ENCODE data around the gene AURKAIP1.

The AURKAIP1 gene

DNA sequence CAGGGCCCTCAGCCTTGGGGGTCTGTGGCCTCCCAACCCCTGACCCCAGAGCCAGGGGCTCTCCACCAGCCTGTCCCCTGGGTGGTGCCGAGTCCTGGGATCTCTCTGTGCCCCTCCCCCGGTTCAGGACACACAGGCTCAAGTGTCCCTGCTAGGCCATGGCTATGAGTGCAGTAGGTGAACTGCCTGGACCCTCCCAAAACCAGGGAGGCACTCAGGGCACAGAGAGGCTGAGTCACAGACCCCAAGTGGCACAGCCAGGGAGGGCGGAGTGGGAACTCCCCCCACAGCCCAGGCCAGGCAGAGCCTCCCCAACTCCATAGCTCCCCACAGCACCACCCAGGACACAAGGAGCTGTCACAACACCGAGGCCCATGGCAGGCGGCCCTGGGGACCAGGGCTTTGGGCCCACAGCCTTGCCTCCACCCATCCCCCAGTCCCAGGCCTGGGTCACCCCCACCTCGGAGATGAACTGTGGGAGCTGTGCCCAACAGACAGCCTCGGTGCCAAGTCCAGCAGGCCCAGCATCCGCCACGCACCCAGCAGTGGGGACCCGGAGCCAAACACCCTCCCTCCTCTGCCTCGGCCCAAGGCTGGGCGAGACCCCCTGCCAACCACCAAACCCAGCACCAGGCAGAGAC is 29.0 kb downstream of the AURKAIP1 start:
- DNase-seq = no peak

- no peak for DNase-seq
Measured at GRCh38 chr1:1345384-1345783, 29.6 kb downstream of the AURKAIP1 start.

DNA sequence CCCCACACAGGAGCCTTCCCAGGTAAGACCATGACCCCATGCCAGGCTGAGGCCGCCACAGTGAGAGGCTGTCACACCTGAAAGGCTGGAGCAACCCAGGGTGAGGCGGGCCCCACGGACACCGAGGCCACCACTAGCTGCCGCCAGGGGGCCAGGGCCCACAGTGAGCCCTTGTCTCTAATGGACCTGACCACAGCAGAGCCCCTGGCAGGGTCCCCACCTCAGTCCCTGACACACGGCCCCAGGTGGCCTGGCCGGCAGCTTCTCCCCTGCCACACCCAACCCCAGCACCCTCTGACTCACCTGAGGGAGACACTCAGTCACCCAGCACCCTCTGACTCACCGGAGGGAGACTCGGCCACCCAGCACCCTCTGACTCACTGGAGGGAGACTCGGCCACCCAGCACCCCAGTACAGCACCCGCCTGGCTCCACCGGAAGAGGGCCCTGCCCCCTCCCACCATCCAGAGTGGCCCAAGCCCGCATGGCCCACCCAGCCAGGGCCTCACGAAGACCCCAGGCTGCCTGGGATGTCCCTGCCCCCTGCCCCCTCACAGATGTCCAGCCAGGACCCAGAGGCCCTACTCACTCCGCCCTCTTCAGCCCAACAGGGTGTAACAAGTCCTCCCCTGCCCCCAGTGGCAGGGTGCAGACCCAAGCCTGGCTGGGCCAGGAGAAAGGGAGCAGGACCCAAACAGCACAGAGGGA is 30.2 kb downstream of the AURKAIP1 start:
- DNase-seq = no peak

GRCh38 chr1:1343811-1344421 is 31.1 kb downstream of the AURKAIP1 start:
- DNase-seq = no peak

DNA sequence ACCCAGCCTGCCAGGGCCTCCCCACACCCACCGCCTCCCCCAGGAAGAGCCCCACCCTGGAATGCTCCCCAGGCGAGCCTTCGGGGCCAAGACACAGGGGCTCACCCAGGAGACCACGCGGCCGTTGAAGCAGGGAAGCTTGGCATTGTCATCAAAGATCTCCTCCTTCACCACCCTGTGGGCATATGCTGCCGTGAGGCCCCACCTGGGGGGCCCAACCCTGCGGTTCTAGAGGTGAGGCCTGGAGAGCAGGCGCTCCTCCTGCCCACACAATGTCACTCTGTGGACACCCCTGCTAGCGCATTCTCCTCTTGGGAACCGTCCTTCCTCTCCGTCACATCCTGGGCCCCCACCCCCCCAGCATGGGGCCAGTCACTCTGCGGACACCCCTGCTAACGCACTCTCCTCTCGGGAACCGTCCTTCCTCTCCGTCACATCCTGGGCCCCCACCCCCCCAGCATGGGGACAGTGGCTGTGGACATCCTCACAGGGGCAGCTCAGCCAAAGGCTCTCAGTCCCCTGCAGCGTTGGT is 32.4 kb downstream of the AURKAIP1 start:
- DNase-seq = no peak

DNA sequence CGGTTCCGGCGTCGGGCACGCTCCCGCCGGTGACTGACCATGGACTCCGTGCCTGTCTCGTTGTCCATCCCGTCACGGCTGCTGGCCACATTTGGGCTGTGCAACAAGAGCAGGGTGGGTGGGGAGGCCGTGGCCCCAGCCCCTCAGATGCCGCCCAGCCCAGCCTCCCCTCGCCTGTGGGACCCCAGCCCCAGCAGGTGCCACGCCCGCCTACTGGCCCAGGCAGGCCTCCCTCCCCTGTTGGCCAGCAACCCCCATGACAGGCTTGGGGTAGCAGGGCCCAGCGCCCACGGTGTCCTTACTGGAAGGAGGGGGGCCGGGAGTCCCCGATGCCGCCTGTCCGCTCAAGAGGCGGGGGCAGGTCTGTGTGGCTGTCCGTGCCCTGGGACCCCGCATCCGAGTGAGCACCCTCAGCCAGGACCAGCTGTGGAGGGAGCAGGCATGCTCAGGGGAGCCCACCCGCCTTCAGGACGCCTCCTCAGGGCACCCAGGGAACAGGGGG is 32.9 kb downstream of the AURKAIP1 start:
- DNase-seq = no peak

- no peak for DNase-seq
Measured at GRCh38 chr1:1341549-1342021, 33.4 kb downstream of the AURKAIP1 start.

DNA sequence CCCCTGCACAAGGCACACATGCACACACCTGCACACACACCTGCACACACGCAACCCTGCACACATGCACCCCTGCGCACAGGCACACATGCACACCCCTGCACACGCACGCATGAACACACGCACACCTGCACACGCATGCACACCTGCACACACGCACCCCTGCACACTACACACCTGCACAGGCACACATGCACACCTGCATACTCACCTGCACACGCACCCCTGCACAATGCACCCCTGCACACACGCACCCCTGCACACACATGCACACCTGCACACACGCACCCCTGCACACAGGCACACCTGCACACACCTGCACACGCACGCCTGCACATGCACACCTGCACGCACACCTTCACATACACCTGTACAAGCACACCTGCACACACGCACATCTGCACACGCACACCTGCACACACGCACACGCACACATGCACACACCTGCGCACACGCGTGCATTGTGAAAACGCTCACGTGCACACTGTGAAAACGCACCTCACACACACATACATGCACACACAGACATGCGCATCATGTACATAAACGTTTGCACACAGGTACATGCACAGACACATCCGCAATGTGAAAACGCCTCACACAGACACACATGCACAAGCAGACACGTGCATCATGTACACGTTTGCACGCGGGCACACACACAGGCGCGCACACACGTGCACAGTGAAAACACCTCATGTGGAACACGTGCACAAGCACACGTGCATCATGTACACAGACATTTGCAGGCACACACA is 34.0 kb downstream of the AURKAIP1 start:
- DNase-seq = no peak

GRCh38 chr1:1340185-1340584 is 34.8 kb downstream of the AURKAIP1 start:
- DNase-seq = no peak

- no peak for DNase-seq
Measured at GRCh38 chr1:1338278-1338677, 36.7 kb downstream of the AURKAIP1 start.

DNA sequence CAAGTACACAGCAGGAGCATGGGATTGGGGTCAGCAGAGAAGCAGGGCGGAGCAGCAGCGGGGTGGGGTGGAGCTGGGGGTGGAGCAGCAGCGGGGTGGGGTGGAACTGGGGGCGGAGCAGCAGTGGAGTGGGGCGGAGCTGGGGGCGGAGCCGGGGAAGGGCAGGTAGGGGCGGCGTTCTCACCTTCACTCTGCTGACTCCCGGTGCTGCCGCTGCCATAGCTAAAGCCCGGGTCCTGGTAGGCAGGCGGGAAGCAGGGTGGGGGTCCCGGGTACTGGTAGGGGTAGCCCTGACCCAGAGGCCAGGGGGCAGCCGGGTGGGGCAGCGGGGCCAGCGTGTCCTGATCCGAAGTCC is 37.2 kb downstream of the AURKAIP1 start:
- DNase-seq = peak; percentile 41

GRCh38 chr1:1336931-1337792 is 37.8 kb downstream of the AURKAIP1 start:
- no peak for DNase-seq

- no peak for DNase-seq
Measured at GRCh38 chr1:1336446-1336845, 38.6 kb downstream of the AURKAIP1 start.

DNA sequence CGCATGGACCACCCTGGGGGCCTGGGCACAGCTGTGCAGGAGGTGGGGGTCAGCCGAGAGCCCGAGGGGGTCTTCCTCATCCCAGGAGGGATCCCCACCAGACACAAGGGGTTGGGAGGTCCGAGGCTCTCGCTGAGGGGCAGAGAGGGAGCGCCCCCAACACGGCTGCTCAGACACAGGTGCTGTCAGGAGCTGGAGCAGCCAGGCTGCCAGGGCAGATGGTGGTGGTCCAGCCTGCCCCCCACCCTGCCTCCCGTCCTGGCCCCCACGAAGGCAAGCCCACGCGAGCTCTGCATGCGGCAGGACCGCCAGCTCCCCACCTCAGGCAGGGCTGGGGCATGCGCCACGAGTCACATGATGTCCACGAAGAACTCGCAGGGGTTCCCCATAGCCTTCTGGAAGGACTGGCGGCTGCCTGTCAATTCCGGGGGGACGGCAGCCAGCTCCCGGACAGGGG is 39.2 kb downstream of the AURKAIP1 start:
- DNase-seq = no peak

DNA sequence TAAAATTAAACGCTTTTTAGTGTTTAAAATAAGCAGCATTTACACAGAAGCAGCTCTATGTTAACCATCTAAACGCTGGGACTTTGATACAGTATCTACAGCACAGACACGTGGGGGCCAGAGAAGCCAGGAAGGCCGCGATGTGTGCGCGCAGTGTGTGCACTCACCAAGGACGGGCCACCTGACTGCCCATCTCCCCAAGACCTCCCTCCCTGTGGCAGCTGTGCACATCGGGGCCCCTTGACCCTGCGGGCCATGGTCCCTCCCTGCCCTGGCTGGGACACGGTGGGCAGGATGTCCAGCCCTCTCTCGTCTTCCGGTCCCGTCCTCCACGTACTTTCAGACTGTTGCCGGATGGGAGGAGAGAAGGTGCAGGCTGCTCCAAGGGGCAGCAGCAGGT is 39.7 kb downstream of the AURKAIP1 start:
- no peak for DNase-seq

GRCh38 chr1:1334835-1335234 is 40.2 kb downstream of the AURKAIP1 start:
- no peak for DNase-seq

DNA sequence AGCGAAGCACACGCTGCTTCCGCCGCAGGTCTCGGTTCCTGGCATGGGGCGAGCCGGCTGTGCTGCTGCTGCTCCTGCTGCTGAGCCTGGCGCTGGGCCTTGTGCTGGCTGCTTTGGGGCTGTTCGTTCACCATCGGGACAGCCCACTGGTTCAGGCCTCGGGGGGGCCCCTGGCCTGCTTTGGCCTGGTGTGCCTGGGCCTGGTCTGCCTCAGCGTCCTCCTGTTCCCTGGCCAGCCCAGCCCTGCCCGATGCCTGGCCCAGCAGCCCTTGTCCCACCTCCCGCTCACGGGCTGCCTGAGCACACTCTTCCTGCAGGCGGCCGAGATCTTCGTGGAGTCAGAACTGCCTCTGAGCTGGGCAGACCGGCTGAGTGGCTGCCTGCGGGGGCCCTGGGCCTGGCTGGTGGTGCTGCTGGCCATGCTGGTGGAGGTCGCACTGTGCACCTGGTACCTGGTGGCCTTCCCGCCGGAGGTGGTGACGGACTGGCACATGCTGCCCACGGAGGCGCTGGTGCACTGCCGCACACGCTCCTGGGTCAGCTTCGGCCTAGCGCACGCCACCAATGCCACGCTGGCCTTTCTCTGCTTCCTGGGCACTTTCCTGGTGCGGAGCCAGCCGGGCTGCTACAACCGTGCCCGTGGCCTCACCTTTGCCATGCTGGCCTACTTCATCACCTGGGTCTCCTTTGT is 41.3 kb downstream of the AURKAIP1 start:
- no peak for DNase-seq

GRCh38 chr1:1332774-1333480 is 42.1 kb downstream of the AURKAIP1 start:
- no peak for DNase-seq

DNA sequence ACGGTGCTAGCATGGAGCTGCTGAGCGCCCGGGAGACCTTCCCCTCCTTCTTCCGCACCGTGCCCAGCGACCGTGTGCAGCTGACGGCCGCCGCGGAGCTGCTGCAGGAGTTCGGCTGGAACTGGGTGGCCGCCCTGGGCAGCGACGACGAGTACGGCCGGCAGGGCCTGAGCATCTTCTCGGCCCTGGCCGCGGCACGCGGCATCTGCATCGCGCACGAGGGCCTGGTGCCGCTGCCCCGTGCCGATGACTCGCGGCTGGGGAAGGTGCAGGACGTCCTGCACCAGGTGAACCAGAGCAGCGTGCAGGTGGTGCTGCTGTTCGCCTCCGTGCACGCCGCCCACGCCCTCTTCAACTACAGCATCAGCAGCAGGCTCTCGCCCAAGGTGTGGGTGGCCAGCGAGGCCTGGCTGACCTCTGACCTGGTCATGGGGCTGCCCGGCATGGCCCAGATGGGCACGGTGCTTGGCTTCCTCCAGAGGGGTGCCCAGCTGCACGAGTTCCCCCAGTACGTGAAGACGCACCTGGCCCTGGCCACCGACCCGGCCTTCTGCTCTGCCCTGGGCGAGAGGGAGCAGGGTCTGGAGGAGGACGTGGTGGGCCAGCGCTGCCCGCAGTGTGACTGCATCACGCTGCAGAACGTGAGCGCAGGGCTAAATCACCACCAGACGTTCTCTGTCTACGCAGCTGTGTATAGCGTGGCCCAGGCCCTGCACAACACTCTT is 42.8 kb downstream of the AURKAIP1 start:
- DNase-seq = no peak
